DMS114 treated with DMSO at 0.1 percent for 48 hours (cell line): ENCODE data around the gene EPSTI1.

Experiments used
- DNase-seq: peaks from one replicate; lab custom pipeline; 2025; ENCODE audit not compliant: unreplicated experiment; lab: John Stamatoyannopoulos, UW

The EPSTI1 gene

GRCh38 chr13:42976066-42976465 is 16.0 kb downstream of the EPSTI1 start:
- no peak for DNase-seq

- DNase-seq = no peak
Measured at GRCh38 chr13:42973581-42973980, 18.5 kb downstream of the EPSTI1 start.

GRCh38 chr13:42971691-42972347 is 20.2 kb downstream of the EPSTI1 start:
- no peak for DNase-seq

- no peak for DNase-seq
Measured at GRCh38 chr13:42970824-42971690, 21.0 kb downstream of the EPSTI1 start.

DNA sequence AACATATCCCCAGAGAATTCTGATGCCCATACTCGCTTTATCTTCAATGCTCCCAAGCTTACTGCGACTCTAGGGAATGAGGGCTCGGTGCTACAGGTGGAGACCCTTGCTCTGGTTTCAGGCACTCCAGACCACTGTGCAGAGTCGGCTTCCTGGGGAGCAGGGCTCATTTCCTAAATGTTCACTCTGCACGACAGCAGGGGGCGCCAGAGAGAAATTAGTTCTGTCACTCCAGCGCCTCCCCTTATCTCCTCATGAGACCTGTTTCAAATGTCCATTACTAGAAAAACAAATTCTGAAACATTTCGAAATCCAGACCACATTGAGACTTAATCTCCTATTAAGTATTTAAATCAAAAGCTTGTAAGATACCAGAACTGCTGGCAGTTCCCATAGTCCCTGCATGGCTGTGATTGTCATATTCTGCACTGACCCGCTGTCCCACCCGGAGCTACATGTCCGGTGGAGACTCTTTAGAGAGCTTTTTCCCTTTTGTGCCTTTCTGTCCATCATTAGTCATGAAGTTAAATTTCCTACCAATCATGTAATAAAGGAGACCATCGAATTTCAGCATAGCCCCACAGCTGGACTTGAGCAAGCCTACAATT is 22.4 kb downstream of the EPSTI1 start:
- DNase-seq = peak; percentile 6

- no peak for DNase-seq
Measured at GRCh38 chr13:42968906-42969305, 23.1 kb downstream of the EPSTI1 start.

GRCh38 chr13:42967660-42968059 is 24.4 kb downstream of the EPSTI1 start:
- no peak for DNase-seq

DNA sequence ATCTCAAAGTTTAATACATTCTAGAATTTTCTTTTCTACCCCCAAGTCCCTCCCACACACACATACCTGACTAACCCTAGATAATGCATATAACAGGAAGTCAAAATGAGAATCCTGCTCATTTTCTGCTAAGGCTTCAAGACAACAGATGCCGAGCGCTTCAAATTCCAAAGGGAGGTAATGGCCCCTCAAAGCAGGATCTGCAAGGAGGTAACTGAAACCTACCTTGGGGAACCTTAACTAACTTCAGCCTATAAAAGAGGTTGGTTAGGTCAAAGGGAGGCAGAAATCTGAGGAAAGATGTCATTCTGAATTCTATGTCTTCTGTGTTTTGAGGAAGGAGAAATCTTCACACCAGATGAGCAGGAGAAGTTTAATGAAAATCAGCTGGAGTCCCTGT is 26.8 kb downstream of the EPSTI1 start:
- DNase-seq = no peak

GRCh38 chr13:42964761-42965161 is 27.3 kb downstream of the EPSTI1 start:
- DNase-seq = no peak

GRCh38 chr13:42959615-42960014 is 32.4 kb downstream of the EPSTI1 start:
- no peak for DNase-seq

DNA sequence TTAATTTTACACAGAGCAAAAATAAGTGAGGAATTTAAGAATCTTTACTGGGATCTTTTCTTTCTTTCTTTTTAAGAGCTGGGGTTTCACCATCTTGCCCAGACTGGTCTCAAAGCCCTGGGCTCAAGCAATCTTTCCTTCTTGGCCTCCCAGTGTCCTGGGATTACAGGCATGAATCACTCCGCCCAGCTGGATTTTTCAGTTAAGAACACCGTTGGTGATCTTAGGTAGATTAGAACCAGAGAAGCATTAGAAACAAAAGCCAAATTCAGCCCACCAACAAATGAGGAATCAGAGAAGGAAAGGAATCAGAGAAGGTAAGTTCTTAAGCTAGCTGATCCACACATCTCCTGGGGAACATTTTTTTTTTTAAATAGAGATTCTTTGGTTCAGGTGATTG is 34.2 kb downstream of the EPSTI1 start:
- no peak for DNase-seq

GRCh38 chr13:42950181-42950580 is 41.9 kb downstream of the EPSTI1 start:
- no peak for DNase-seq

DNA sequence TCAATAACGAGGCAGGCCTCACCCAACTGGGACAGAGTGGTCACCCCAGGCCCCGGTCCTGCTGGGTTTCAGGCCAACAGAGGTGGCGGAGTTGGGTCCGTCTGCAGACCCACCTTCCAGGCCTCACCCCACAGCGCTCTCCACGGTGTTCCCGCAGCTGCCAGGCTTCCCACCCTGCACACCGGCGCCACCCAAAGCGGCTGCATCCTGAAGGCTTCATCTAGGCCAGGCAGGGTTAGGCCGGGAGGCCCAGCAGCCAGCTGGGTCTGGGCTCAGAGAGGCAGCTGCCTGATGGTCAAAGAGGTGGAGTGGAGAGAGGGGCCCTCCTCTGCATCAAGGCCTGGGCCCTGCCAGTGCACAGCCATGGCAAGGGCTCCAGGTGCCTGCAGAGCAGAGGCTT is 44.1 kb downstream of the EPSTI1 start:
- DNase-seq = no peak

DNA sequence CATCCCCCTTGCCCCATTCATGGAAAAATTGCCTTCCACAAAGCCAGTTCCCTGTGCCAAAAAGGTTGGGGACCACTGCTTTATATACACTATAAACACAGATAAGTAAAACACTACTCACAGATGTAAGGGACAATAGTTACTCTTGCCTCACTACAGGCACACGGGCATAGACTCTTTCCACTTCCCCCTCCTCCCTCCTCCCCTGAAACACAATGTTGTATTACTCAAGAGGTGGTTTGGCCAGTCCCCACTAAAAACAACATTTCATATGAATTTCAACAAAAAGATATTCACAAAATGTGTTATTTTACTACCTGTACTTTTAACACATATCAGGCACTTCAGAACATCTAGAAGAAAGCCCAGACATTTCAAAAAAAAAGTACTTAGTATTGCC is 45.1 kb downstream of the EPSTI1 start:
- no peak for DNase-seq

DNA sequence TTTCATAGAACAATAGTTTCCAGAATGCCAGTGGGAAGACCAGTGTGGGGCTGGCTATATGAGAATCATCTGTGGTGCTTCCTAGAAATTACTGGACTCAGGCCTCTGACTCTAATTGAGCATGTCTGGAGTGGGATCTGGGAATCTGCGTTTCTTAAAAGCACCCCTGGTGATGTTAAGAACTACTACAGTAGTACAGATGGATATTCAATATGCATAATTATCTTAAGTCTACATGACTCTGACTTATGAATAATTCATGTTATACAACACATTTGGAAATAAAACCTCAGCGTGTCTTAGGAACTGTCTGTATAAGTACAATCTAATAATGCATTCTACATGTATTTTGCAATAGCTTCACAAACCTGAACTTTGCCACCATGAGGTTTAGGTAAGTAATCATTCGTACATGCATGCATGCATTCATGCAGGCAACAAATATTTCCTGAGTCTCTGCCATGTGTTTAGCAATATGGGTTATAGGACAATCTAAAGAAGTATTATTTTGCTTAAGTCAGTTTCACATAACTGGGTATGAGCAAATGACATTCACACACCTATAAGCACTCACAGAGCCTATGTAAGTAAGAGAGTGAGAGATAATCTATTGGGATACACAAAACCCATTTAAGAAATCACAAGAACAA is 62.0 kb downstream of the EPSTI1 start:
- no peak for DNase-seq

DNA sequence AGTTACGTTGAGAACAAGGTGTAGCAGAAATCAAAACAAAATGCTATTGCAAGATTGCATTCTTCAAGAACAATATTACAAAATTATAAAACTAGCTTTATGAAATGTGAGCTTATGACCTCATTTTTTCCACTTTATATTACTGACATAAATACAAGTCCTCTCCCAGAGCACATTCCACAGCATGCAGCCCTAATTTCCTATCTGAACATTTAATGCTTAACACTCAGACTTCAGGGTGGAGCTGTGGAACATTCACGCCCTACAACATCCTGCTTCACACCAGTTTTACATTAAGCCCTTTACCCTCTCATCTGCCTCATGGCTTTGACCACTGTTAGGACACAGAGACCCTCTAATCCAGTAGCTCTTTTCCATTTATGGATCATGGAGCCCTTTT is 65.5 kb downstream of the EPSTI1 start:
- DNase-seq = no peak

DNA sequence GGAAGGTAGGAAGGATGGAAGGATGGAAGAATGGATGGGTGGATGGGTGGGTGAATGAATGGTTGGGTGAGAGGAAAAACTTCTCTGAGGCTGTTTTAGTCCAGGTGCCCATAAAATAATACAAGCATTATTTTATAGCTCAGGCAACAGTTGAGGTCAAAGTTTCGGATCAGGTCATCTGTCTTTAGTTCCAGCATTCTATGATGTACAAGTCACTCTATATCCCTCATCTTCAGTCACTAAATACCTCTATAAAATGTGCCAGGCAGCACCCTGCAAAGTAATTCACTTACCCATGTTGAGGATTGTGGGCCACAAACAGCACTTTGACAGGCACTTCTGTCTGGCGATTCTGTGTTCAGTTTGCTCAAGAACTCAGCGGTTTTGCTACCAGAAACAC is 66.0 kb downstream of the EPSTI1 start:
- DNase-seq = no peak

DNA sequence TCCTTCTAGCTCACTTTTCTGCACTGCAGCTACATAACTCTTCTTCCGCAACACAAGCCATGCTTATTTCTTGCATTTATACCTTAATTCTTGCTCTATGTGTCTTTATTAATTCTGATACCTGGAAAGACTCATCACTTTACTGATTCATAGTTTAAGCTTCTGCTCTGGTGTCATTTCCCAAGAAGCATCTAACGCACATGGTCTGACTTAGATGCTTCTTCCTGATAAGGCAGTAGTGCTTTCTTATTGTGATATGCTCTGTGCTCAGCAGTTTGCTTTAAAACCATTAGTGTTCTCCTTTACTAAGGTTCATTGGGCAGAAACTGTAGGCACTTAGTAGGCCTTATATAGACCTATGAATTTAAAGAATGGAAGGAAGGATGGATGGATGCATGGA is 66.4 kb downstream of the EPSTI1 start:
- DNase-seq = no peak

DNA sequence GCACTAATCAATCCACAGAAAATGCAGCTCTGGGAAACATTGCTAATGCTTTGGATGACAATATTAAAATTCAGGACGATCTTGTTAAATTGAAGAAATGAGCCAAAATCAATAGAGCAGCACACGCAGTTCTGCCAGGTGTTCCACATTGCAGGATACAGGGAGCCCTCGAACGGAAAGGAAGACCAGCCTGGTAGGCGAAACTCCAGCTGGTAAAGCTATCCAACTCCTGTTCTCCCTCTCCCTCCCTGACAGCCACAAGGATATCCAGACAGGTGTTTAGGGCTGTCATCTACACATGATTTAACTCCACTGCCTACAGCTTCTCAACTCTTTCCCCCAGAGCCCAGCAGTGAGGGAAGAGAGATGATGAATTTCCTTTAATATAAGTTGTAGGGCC is 67.7 kb downstream of the EPSTI1 start:
- no peak for DNase-seq

DNA sequence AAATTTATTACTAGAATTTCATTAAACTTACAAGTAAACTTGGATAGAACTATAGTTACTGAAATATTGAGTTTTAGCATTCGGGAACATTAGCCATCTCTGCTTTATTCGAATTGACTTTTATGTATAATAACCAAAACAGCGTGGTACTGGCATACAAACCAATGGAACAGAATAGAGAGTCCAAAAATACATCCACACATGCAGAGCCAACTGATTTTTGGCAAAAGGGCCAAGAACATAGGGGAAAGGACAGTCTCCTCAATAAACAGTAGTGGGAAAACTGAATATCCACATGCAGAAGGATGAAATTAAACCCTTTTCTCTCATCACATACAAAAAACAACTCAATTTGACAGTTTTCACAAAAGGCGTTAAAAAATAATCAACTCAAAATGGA is 84.3 kb downstream of the EPSTI1 start:
- no peak for DNase-seq

- DNase-seq = no peak
Measured at GRCh38 chr13:42906257-42906656, 85.8 kb downstream of the EPSTI1 start.

DNA sequence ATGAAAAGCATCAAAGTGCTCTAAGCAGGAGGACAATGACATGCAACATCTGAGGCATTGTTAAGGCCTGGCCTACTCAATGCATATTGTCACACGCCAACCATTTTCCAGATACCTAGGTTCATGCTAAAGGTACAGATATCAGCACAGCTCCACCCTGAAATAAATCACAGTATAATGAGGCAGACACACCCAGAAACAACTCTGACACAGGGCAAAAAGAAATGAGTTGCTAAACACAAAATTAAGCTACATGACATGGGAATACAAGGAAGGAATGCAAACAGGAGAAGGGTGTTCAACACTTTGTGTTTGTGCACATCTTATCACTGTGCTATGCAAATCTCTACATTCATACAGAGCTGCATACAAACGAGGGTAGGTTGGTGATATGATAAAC is 86.5 kb downstream of the EPSTI1 start:
- DNase-seq = no peak
